ENCODE data around the gene FBXO31. TPM values are rescaled to one million over a fixed set of nuclear protein-coding genes. Genes with fewer than 3 reads are reported as not detected.
"Not testable (repeated sequence)": the region's sequence is repeated elsewhere in the genome, so short reads cannot be mapped to it uniquely, and the experiment has no call there.

The FBXO31 gene
- polyA plus RNA-seq, 3 donors: 24.0 to 25.9 (median 24.8) TPM

DNA sequence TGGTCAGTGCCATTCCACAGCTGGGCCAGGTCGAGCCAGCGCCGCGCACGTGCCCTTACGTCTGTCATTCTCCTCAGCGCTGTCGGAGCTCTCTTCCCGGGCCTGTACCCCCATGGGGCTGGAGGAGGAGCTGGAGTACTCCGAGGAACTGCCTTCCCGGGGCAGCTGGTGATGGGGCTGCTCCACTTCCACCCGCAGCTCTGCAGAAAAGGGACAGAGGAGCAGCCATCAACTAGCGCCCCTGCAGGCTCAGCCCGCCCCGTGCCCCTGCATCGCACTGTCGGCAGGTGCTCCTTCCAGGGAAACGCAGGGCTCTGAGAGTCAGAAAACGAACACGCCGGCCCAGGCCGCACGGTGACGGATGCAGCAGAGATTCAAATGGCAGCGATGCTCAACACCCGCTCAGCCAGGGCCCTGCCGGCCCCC, 29.4 kb upstream of the FBXO31 start:
- DNase-seq: no peak

- no peak for DNase-seq
These were observed 28.9 kb upstream of the FBXO31 start for GRCh38 chr16:87412371-87412995.

DNA sequence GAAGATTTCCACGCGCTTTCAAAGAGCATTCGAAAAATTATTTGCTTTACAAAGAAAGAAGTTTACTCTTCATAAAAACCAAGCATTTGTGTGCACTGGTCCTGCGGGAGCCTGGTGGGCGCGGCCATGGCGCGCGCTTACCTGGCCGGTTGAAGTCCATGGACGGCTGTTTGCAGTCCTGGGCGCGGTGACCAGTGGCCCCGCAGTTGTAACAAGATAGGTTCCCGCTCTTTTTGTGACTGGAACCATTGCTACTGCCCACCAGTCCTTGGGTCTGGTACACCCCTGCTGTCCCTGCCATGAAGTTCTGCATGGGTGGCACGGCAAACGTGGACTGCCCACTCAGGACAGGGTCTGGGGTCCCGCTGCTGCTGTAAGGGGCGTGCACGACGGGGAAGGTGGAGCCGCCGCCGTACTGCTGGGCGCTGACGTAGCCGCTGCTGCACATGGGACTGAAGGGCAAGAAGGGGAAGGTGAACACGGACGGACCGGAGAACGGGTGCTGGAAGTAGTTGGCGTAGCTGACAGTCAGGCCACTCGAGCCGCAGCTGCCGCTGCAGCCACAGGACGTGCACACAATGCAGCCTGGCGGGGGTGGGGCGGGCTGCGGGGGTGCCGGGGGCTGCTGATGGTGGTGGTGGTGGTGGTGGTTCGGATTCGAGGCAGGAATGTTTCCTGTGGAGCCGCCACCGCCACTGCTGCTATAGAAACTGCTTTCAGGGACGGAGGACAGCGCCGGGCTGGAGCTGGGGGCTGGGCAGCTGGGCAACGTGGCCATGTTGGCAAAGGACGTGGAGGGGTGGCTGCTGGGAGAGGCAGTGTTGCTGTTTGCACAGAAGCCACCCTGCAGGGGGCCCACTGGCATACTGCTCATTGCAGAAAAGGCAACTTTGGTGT, 28.0 kb upstream of the FBXO31 start:
- DNase-seq: no peak

GRCh38 chr16:87410968-87411367, 27.4 kb upstream of the FBXO31 start:
- DNase-seq: no peak

DNA sequence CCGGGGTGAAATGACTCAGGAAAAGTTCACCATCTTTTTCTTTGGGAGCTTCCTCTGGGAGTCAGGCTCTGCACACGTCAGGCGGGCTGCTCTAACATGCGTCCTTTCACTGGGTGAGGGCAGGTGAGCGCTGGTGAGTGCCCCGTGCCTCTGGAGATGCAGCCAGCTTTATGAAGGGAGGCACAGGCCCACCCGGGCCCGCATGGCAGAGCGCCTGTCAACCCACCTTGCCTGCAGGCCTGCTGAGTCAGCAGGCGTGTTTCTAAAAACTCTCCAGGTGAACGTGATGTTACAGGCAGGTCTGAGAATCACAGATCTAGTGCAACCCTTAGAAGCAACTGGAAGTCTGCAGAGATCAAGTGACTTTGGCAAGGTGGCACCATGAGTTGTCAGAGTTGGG, 27.0 kb upstream of the FBXO31 start:
- DNase-seq: no peak

- no peak for DNase-seq
These were observed 26.2 kb upstream of the FBXO31 start for GRCh38 chr16:87409781-87410180.

DNA sequence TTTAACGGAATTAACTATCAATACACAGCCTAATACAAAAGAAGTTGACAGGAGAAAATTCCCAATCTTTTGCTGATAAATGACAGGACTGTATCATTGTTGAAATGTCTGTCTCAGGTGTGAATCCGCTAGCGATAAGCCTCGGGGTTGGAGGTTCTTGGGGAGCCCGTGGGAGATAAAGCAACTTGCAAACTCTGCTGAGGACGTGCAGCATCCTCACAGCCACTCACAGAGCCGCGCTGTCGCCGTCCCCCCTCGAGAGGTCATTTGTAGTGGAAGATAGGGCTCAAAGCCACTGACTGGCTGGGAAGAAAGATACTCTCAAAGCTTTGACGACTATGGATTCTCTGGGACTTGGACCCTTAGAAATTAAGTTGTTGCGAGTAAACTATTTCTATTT, 25.6 kb upstream of the FBXO31 start:
- no peak for DNase-seq

GRCh38 chr16:87407511-87408112, 24.0 kb upstream of the FBXO31 start:
- no peak for DNase-seq

DNA sequence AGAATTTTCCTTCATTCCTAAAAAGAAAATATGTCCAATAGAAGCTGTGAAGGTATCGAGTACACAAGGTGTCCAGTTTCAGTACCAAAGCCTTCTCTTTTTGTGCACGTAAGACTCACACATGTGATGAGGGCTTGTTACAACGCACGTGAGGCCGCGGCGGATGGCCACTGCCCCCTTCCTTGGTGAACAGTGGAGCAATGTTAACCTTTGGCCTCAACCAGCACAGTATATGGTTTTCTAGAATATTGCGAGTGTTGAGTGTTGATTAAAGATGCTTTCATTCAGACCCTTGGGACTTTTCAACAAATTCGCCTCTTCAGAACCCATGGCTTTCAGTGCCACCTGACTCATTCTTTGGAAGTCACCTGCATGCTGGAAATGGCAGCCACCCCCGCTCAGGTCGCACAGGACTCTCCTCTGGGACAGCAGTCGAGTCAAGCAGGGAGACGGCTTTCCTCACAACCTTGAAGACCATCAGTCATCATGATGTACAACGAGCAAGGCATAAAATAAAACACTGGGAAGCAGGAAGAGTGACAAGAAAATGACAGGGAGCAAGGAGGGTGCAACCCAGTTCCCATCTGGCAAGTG, 23.0 kb upstream of the FBXO31 start:
- DNase-seq: no peak

DNA sequence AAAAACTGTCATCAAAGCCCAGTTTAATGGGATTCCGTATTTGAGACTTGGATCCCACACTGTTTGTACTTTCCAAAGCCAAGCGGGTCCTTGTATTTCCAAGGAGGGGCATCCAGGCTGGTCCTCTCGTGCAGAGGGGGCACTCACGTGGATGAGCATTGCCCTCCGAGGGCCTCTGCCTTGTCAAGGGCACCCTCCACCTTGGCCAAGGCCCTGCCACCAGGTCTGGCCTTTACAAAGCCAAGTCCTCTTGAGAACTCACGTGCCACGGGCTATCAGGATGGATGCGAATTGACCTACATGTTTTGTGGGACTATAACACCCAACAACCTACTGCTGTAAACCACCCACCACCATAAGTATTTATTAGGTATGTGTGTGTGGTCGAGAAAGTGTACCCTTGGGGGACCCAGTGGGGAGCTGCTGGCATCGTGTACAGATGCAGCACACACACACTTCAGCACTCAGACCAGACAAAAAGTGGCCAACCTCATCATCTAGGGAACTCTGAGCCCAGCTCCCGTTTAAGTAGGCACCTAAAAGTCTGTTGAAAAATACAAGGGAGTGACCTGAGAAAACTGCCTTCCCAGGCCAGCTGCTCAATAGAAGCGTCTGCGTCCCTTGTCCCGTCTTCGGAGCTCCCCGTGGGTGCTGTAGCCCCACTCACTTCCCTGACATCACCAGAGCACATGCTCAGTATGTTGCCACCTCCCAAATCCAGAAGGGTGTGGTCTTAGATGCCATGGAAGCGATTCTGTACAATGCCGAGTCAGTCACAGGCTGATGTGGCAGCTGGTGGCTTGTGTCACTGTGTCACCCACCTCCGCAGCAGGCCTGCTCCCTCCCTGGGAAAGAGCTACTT, 21.4 kb upstream of the FBXO31 start:
- DNase-seq: no peak

GRCh38 chr16:87395181-87395842, 11.7 kb upstream of the FBXO31 start:
- DNase-seq: no peak

GRCh38 chr16:87393680-87394055, 10.1 kb upstream of the FBXO31 start:
- DNase-seq: no peak

DNA sequence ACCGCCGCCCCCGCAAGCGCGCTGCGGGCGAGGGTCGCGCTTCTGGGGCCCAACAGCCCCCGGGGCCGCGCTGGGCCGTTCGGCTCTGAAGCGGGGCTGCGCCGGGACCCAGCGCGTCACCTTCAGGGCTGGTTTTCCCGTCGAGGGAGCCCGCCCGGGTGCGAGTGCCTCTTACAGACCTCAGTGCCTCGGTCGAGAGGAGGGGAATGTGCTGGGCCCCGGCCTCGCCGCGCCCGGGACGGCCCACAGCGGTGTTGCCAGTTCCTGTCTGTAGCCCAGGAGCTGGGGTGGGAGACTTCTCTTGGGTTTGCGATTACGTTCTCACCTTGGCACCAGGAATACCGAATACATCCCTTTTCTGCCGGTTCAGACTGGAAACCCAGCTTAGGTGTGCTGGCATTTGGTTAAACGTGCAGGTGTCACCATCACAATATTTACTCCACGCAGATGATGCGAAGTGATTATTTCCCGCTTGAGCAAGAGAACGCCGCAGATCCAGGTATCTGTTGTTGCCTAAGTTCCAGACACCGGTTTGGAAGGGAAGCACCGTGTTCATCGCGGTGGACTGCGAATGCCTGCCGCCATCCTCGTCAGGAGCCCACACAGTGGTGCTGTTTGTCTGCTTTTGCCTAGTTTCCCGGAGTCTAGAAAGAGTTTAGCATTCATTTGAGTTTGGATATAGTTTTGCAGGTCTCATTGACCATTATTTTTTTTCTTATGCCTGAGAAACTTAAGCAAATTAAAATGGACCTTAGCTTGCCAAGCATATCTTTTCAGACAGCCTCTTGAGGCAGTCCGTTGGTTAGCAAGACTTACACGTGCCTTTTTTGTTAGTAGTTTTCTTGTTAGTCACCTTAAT, 9.5 kb upstream of the FBXO31 start:
- no peak for DNase-seq

DNA sequence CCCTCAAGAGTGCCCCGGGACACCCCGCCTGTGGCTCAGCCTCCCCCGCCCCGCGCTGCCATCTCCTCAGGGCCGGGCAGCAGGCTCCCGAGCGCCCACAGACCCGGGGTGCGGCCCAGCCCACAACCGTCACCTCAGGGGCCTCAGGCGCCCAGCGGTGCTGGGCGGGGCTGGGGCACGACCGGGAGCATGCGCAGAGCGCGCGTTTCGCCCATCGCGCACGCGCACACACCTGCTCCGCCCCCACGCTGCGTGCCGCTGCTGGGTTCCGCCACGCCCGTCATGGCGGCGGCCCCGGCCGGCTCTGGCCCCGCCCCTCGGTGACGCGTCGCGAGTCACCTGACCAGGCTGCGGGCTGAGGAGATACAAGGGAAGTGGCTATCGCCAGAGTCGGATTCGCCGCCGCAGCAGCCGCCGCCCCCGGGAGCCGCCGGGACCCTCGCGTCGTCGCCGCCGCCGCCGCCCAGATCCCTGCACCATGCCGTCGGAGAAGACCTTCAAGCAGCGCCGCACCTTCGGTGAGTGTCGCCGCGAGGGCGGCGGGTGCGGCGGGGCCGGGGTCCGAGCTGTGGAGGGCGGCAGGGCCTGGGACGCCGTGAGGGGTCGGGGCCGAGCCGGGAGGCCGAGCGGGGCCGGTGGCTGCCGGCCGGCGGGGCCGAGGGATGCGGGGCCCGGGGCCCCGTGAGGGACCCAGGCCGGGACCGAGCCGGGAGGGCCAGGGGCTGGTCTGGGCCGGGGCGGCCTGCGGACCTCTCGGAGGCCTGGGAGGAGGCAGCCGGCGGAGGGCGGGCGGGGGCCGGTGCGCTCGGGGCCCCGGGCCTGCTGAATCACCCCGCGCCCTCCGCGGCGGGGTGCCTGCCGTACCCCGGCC, 8.6 kb upstream of the FBXO31 start, which contains the start of gene MAP1LC3B:
Gene MAP1LC3B (plus strand): TSS at position 387 of the 871 bp plus-strand sequence. CDS start 92 bp downstream, at position 479.
- peak; percentile 95 for DNase-seq

- DNase-seq: no peak
These were observed 7.9 kb upstream of the FBXO31 start for GRCh38 chr16:87391324-87391949.

DNA sequence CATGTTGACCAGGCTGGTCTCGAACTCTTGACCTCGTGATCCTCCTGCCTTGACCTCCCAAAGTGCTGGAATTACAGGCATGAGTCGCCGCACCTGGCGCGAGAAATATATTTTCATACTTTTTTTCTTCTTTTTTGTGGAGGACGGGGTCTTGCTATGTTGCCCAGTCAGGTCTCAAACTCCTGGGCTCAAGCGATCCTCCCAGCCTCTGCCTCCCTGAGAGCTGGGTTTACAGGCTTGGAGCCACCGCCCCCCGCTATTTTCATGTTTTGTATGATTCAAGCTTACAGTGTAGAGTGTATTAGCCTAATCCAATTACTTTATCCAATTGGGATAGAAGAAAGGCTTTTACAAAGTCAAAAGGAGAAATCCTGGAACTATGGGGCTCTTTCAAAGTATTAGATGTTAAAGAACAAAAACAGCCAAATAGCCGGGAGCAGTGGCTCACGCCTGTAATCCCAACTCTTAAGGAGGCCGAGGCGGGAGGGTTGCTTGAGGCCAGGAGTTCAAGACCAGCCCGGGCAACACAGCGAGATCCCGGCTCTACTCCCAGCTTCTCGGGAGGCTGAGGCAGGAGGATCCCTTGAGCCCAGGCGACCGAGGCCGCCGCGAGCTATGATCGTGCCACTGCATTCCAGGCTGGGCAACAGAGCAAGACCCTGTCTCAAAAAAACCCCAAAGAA, 7.2 kb upstream of the FBXO31 start:
- no peak for DNase-seq

DNA sequence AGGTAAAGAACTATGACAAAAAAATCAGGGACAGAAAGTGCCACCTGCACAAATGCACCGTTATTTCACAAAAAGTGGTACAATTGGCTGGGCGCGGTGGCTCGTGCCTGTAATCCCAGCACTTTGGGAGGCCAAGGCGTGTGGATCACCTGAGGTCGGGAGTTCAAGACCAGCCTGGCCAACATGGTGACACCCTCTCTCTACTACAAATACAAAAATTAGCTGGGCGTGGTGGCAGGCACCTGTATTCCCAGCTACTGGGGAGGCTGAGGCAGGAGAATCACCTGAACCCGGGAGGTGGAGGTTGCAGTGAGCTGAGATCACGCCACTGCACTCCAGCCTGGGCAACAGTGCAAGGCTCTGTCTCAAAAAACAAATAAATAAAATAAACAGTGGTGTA, 6.3 kb upstream of the FBXO31 start:
- not testable (repeated sequence) for DNase-seq

DNA sequence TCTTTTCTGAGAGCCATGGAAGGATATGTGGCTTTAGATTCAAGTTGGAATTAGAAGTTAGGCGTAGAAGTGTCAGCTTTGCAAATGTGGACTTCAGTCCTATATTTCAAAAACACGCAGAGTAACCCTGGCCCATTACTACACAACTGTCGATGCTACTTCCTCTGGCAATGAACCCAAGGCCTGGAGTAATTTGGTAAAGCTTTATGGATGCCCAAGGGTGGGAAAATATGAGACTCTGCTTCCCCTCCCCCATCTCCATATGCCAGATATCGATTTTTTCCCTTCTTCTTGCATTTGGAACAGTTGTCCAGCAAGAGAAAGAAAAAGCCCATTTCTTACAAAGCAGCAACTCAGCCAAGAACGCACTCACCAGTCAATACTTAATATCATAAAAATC, 5.7 kb upstream of the FBXO31 start:
- no peak for DNase-seq
